GM21390 (cell line): ENCODE measurements around the gene PPP2CA.
A peak's percentile ranks its signal among the peaks of the same experiment; 100 is the strongest.
"Not testable (repeated sequence)": the region's sequence is repeated elsewhere in the genome, so short reads cannot be mapped to it uniquely, and the experiment has no call there.

ENCODE experiments used
- ATAC-seq: cut with Tn5 transposase; IDR thresholded peaks from one replicate; pipeline ENCODE4 v1.9.1; 2021; ENCODE audit not compliant: unreplicated experiment

Gene PPP2CA

GRCh38 chr5:134245692-134246091 lies 19.8 kb upstream of the PPP2CA start:
- no peak for ATAC-seq

- no peak for ATAC-seq
Observed at GRCh38 chr5:134245101-134245604, 19.3 kb upstream of the PPP2CA start.

GRCh38 chr5:134242146-134242545 lies 16.3 kb upstream of the PPP2CA start:
- no peak for ATAC-seq

GRCh38 chr5:134240421-134240962 lies 14.6 kb upstream of the PPP2CA start:
- no peak for ATAC-seq

- no peak for ATAC-seq
Observed at GRCh38 chr5:134236820-134237219, 10.9 kb upstream of the PPP2CA start.

GRCh38 chr5:134236318-134236717 lies 10.4 kb upstream of the PPP2CA start:
- ATAC-seq = no peak

- ATAC-seq = no peak
Observed at GRCh38 chr5:134228624-134229023, 2.8 kb upstream of the PPP2CA start.

- ATAC-seq = no peak
Observed at GRCh38 chr5:134227776-134228175, 1.9 kb upstream of the PPP2CA start.

GRCh38 chr5:134227259-134227658 lies 1.4 kb upstream of the PPP2CA start:
- no peak for ATAC-seq

- ATAC-seq = peak; percentile 16
Observed at GRCh38 chr5:134226441-134227192, 744 bp upstream of the PPP2CA start.

GRCh38 chr5:134224888-134225779 lies 739 bp downstream of the PPP2CA start:
- ATAC-seq = peak; percentile 34

GRCh38 chr5:134223406-134224248 lies 2.2 kb downstream of the PPP2CA start:
- no peak for ATAC-seq

GRCh38 chr5:134221690-134222089 lies 4.2 kb downstream of the PPP2CA start:
- not testable (repeated sequence) for ATAC-seq

GRCh38 chr5:134215757-134216156 lies 10.1 kb downstream of the PPP2CA start:
- no peak for ATAC-seq

- ATAC-seq = not testable (repeated sequence)
Observed at GRCh38 chr5:134211263-134212031, 14.4 kb downstream of the PPP2CA start.

GRCh38 chr5:134209477-134210245 lies 16.2 kb downstream of the PPP2CA start:
- no peak for ATAC-seq

GRCh38 chr5:134207696-134208095 lies 18.2 kb downstream of the PPP2CA start:
- ATAC-seq = no peak

- no peak for ATAC-seq
Observed at GRCh38 chr5:134206627-134207160, 19.2 kb downstream of the PPP2CA start.

GRCh38 chr5:134204575-134204974 lies 21.3 kb downstream of the PPP2CA start:
- ATAC-seq = no peak
